ENCODE results near the gene NAGK.

The NAGK gene

GRCh38 chr2:71108091-71108490 is 39.6 kb downstream of the NAGK start:
- DNase-seq (ENCODE audit: low spot score) = no peak

GRCh38 chr2:71113843-71114242 is 45.4 kb downstream of the NAGK start:
- DNase-seq (ENCODE audit: low spot score) = no peak

GRCh38 chr2:71117063-71117462 is 48.6 kb downstream of the NAGK start:
- no peak for DNase-seq (ENCODE audit: low spot score)

GRCh38 chr2:71120195-71120594 is 51.7 kb downstream of the NAGK start:
- no peak for DNase-seq (ENCODE audit: low spot score)

GRCh38 chr2:71121479-71121878 is 53.0 kb downstream of the NAGK start:
- DNase-seq (ENCODE audit: low spot score) = no peak

- DNase-seq (ENCODE audit: low spot score) = no peak
These were observed 54.2 kb downstream of the NAGK start for GRCh38 chr2:71122387-71123298.

GRCh38 chr2:71125506-71126294 is 57.3 kb downstream of the NAGK start:
- no peak for DNase-seq (ENCODE audit: low spot score)

- DNase-seq (ENCODE audit: low spot score) = no peak
These were observed 58.5 kb downstream of the NAGK start for GRCh38 chr2:71126957-71127356.

All from LoVo (cell line).